HEK293 (cell line): ENCODE results near the gene C19orf44.

ENCODE experiments used
- CTCF ChIA-PET: fragments of 350-600 bp; formaldehyde crosslinking; extraction: SDS; loops from one replicate; lab custom pipeline; 2021; ENCODE audit warnings: antibody characterized with exemption; lab: Yijun Ruan, JAX
- POLR2A ChIA-PET: fragments of 300-600 bp; formaldehyde crosslinking; extraction: SDS; loops from one replicate; lab custom pipeline; 2020; ENCODE audit warnings: antibody characterized with exemption, inconsistent platforms; lab: Yijun Ruan, JAX
- H3K27ac ChIP-seq: fragments of 200-500 bp; sonication (Bioruptor generic); 2 replicates; pipeline ENCODE4 v1.5.1; 2014; ENCODE audit warnings: low read depth, low read length, control low read depth, inconsistent platforms; ENCODE audit errors: extremely low read depth
- H3K36me3 ChIP-seq, 2 experiments: fragments of 200-500 bp in 1 of 2; sonication (Bioruptor generic) in 1 of 2; 1 replicate in 1 of 2; 2 replicates in 1 of 2; pipeline ENCODE4 v1.5.1; 2014 to 2017; ENCODE audit warnings: inconsistent platforms in 2 of 2, low read length in 2 of 2; ENCODE audit not compliant: control insufficient read depth in 2 of 2, insufficient read depth in 1 of 2
- H3K4me1 ChIP-seq: fragments of 200-500 bp; sonication (Bioruptor generic); 2 replicates; pipeline ENCODE4 v1.5.1; 2014; ENCODE audit warnings: mild to moderate bottlenecking, low read length, inconsistent platforms; ENCODE audit not compliant: control insufficient read depth, insufficient read depth
- H3K4me3 ChIP-seq: 2 replicates; pipeline ENCODE4 v1.5.1; 2011; ENCODE audit warnings: low read depth, mild to moderate bottlenecking, control low read depth, low read length, moderate library complexity
- H3K9me3 ChIP-seq: fragments of 200-500 bp; sonication (Bioruptor generic); 2 replicates; pipeline ENCODE4 v1.5.1; 2014; ENCODE audit warnings: low read depth, low read length, inconsistent platforms; ENCODE audit not compliant: control insufficient read depth, insufficient read depth
- GLI2 ChIP-seq: fragments of 450-650 bp; formaldehyde crosslinking; IDR thresholded peaks from 2 replicates; pipeline ENCODE4; 2017; ENCODE audit warnings: missing biosample characterization, missing genetic modification characterization, low read depth, borderline replicate concordance
- SCRT1 ChIP-seq: fragments of 450-650 bp; formaldehyde crosslinking; IDR thresholded peaks from 2 replicates; pipeline ENCODE4 v1.5.1; 2016; ENCODE audit warnings: missing biosample characterization, missing genetic modification characterization, borderline replicate concordance
- WT1 ChIP-seq: fragments of 450-650 bp; formaldehyde crosslinking; IDR thresholded peaks from 2 replicates; pipeline ENCODE4 v1.5.1; 2016; ENCODE audit warnings: missing biosample characterization, missing genetic modification characterization
- YY2 ChIP-seq: fragments of 450-650 bp; formaldehyde crosslinking; IDR thresholded peaks from 2 replicates; pipeline ENCODE4 v1.5.1; 2016; ENCODE audit warnings: missing biosample characterization, missing genetic modification characterization
- ZBTB20 ChIP-seq: fragments of 450-650 bp; formaldehyde crosslinking; IDR thresholded peaks from 2 replicates; pipeline ENCODE4 v1.5.1; 2016; ENCODE audit warnings: missing biosample characterization, missing genetic modification characterization
- ZBTB48 ChIP-seq: fragments of 450-650 bp; formaldehyde crosslinking; IDR thresholded peaks from 2 replicates; pipeline ENCODE4 v1.5.1; 2016; ENCODE audit warnings: missing biosample characterization, missing genetic modification characterization
- ZBTB8A ChIP-seq: fragments of 450-650 bp; formaldehyde crosslinking; IDR thresholded peaks from 2 replicates; pipeline ENCODE4 v1.5.1; 2016; ENCODE audit warnings: missing biosample characterization, missing genetic modification characterization
- ZNF121 ChIP-seq: fragments of 450-650 bp; formaldehyde crosslinking; IDR thresholded peaks from 2 replicates; pipeline ENCODE4 v1.5.1; 2016; ENCODE audit warnings: missing biosample characterization, missing genetic modification characterization
- ZNF19 ChIP-seq: fragments of 450-650 bp; formaldehyde crosslinking; IDR thresholded peaks from 2 replicates; pipeline ENCODE4; 2016; ENCODE audit warnings: missing biosample characterization, missing genetic modification characterization, low read depth
- ZNF426 ChIP-seq: fragments of 450-650 bp; formaldehyde crosslinking; IDR thresholded peaks from 2 replicates; pipeline ENCODE4 v1.5.1; 2017; ENCODE audit warnings: missing biosample characterization, missing genetic modification characterization, mild to moderate bottlenecking, inconsistent platforms, moderate library complexity
- ZNF530 ChIP-seq: fragments of 450-650 bp; formaldehyde crosslinking; IDR thresholded peaks from 2 replicates; pipeline ENCODE4 v1.5.1; 2016; ENCODE audit warnings: low read depth, missing biosample characterization, missing genetic modification characterization
- ZNF600 ChIP-seq: fragments of 450-650 bp; formaldehyde crosslinking; IDR thresholded peaks from 2 replicates; pipeline ENCODE4 v1.5.1; 2016; ENCODE audit warnings: missing biosample characterization, missing genetic modification characterization
- ZNF623 ChIP-seq: fragments of 450-650 bp; formaldehyde crosslinking; IDR thresholded peaks from 2 replicates; pipeline ENCODE4 v1.5.1; 2016; ENCODE audit warnings: missing biosample characterization, missing genetic modification characterization
- ZNF629 ChIP-seq: fragments of 450-650 bp; formaldehyde crosslinking; IDR thresholded peaks from 2 replicates; pipeline ENCODE4 v1.5.1; 2017; ENCODE audit warnings: missing biosample characterization, missing genetic modification characterization
- ZNF658 ChIP-seq: fragments of 450-650 bp; formaldehyde crosslinking; IDR thresholded peaks from 2 replicates; pipeline ENCODE4; 2016; ENCODE audit warnings: missing biosample characterization, missing genetic modification characterization
- TF ChIP-seq, protein P1 (sequence below): fragments of 450-650 bp; formaldehyde crosslinking; IDR thresholded peaks from 2 replicates; pipeline ENCODE4 v1.5.1; 2016; ENCODE audit warnings: missing biosample characterization, missing genetic modification characterization
- TF ChIP-seq, protein P2 (sequence below): fragments of 450-650 bp; formaldehyde crosslinking; IDR thresholded peaks from 2 replicates; pipeline ENCODE4 v1.5.1; 2016; ENCODE audit warnings: missing biosample characterization, missing genetic modification characterization
- TF ChIP-seq, protein P3 (sequence below): fragments of 450-650 bp; formaldehyde crosslinking; IDR thresholded peaks from 2 replicates; pipeline ENCODE4 v1.5.1; 2016; ENCODE audit warnings: missing biosample characterization, missing genetic modification characterization, low read depth
- TF ChIP-seq, protein P4 (sequence below): fragments of 450-650 bp; formaldehyde crosslinking; IDR thresholded peaks from 2 replicates; pipeline ENCODE4 v1.5.1; 2017; ENCODE audit warnings: missing biosample characterization, missing genetic modification characterization

Gene C19orf44

DNA sequence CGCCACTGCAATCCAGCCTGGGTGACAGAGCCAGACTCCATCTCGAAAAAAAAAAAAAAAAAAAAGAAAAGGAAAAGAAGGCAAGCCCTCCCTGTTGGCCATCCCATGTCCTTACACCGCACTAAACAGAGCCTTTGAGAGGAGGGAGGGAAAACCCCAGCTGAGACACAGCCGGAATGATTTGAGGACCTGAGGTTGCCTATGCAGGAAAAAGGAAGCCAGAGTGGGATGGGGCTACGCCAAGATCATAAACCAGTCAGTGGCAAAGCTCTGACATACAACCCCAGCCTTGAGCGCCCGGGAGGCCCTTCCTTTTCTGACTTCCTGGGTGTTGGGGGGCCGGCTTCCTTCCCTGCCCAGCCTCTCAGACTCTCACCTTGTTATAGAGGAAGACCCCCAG is 58.6 kb downstream of the C19orf44 start:
- Histone ChIP-seq H3K4me3 (no peak overlapping the region), H3K36me3 (peaks cover 19 to 58% of the 10 kb centered on the region in 2 experiments; a peak in 2 of 3 replicates), H3K4me1 (no peaks in the 10 kb centered on the region), H3K9me3 (no peaks in the 10 kb centered on the region), H3K27ac (no peak overlapping the region)
- ChIA-PET CTCF (no interaction called here), POLR2A (no interaction called here)
- TF ChIP-seq ZNF600 (tag by site-specific recombination) (no peak), SCRT1 (tag by site-specific recombination) (no peak), ZNF530 (tag by site-specific recombination) (no peak), ZNF121 (tag by site-specific recombination) (no peak), ZNF19 (tag by site-specific recombination) (no peak), ZNF426 (tag by site-specific recombination) (no peak), ZBTB48 (no peak), ZNF629 (tag by site-specific recombination) (no peak), WT1 (no peak), YY2 (no peak)
- TF ChIP-seq, protein P1, sequence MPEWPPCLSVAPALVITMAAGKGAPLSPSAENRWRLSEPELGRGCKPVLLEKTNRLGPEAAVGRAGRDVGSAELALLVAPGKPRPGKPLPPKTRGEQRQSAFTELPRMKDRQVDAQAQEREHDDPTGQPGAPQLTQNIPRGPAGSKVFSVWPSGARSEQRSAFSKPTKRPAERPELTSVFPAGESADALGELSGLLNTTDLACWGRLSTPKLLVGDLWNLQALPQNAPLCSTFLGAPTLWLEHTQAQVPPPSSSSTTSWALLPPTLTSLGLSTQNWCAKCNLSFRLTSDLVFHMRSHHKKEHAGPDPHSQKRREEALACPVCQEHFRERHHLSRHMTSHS (tag by site-specific recombination): no peak
- TF ChIP-seq, protein P2, sequence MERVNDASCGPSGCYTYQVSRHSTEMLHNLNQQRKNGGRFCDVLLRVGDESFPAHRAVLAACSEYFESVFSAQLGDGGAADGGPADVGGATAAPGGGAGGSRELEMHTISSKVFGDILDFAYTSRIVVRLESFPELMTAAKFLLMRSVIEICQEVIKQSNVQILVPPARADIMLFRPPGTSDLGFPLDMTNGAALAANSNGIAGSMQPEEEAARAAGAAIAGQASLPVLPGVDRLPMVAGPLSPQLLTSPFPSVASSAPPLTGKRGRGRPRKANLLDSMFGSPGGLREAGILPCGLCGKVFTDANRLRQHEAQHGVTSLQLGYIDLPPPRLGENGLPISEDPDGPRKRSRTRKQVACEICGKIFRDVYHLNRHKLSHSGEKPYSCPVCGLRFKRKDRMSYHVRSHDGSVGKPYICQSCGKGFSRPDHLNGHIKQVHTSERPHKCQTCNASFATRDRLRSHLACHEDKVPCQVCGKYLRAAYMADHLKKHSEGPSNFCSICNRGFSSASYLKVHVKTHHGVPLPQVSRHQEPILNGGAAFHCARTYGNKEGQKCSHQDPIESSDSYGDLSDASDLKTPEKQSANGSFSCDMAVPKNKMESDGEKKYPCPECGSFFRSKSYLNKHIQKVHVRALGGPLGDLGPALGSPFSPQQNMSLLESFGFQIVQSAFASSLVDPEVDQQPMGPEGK (tag by site-specific recombination): no peak
- TF ChIP-seq, protein P3, sequence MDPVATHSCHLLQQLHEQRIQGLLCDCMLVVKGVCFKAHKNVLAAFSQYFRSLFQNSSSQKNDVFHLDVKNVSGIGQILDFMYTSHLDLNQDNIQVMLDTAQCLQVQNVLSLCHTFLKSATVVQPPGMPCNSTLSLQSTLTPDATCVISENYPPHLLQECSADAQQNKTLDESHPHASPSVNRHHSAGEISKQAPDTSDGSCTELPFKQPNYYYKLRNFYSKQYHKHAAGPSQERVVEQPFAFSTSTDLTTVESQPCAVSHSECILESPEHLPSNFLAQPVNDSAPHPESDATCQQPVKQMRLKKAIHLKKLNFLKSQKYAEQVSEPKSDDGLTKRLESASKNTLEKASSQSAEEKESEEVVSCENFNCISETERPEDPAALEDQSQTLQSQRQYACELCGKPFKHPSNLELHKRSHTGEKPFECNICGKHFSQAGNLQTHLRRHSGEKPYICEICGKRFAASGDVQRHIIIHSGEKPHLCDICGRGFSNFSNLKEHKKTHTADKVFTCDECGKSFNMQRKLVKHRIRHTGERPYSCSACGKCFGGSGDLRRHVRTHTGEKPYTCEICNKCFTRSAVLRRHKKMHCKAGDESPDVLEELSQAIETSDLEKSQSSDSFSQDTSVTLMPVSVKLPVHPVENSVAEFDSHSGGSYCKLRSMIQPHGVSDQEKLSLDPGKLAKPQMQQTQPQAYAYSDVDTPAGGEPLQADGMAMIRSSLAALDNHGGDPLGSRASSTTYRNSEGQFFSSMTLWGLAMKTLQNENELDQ: no peak

DNA sequence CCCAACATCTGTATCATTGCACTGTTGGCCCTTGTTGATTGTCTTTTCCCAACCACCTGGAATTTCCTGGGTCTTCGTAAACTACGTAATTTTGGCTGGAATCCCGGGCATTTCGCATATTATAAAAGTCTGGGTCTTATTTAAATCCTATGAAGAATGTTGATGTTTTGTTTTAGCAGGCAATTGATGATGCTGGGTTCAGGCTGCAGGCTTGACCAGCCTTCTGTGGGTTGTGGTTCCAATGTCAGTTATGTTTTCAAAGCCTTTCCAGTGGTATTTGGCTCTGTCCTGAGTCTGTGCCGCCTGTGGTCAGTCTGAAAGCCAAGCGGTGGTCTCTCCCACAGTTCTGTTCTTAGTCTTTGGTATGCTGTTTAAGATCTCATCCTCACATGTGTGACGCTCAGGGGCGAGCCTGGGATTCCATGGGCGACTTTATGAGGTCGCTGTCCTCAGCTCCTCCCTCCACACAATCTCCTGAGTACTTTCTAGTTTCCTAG is 63.6 kb downstream of the C19orf44 start:
- Histone ChIP-seq H3K4me3 (no peak overlapping the region), H3K4me1 (no peaks in the 10 kb centered on the region), H3K9me3 (no peaks in the 10 kb centered on the region), H3K27ac (no peak overlapping the region), H3K36me3 (peaks cover 33 to 66% of the 10 kb centered on the region in 2 experiments; a peak in 2 of 3 replicates)
- no peak for TF ChIP-seq ZNF658 (tag by site-specific recombination)
- TF ChIP-seq ZNF623 (tag by site-specific recombination): no peak
- TF ChIP-seq, protein P4, sequence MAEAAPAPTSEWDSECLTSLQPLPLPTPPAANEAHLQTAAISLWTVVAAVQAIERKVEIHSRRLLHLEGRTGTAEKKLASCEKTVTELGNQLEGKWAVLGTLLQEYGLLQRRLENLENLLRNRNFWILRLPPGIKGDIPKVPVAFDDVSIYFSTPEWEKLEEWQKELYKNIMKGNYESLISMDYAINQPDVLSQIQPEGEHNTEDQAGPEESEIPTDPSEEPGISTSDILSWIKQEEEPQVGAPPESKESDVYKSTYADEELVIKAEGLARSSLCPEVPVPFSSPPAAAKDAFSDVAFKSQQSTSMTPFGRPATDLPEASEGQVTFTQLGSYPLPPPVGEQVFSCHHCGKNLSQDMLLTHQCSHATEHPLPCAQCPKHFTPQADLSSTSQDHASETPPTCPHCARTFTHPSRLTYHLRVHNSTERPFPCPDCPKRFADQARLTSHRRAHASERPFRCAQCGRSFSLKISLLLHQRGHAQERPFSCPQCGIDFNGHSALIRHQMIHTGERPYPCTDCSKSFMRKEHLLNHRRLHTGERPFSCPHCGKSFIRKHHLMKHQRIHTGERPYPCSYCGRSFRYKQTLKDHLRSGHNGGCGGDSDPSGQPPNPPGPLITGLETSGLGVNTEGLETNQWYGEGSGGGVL: no peak
- TF ChIP-seq ZBTB8A (tag by site-specific recombination): no peak
- TF ChIP-seq GLI2: no peak
- TF ChIP-seq ZBTB20 (tag by site-specific recombination): no peak
- ChIA-PET CTCF (interaction anchor here (0.7 kb wide), 1 partner anchor 11 kb away, joined by 3 read pairs; no protein-coding TSS in a partner anchor), POLR2A (no interaction called here)
